Liver (tissue), 3 donors: ENCODE results near the gene FAU.

ENCODE experiments used
- EGR1 ChIP-seq, 2 donors: IDR thresholded peaks; 2 replicates each; pipeline ENCODE4 v1.6.1; 2016 to 2018; ENCODE audit warnings: antibody characterized with exemption in 2 of 2, low read depth in 2 of 2
- FOXA1 ChIP-seq: IDR thresholded peaks from 2 replicates; pipeline ENCODE4 v1.6.1; 2016; ENCODE audit warnings: antibody characterized with exemption
- HNF4A ChIP-seq, 2 donors: conservative IDR thresholded peaks; 2 replicates each; pipeline ENCODE4 v1.6.1; 2016; ENCODE audit warnings: antibody characterized with exemption in 2 of 2, mild to moderate bottlenecking in 2 of 2
- NR2F2 ChIP-seq: IDR thresholded peaks from 2 replicates; pipeline ENCODE4 v1.6.1; 2016; ENCODE audit warnings: antibody characterized with exemption
- RAD21 ChIP-seq, 2 donors: IDR thresholded peaks; 2 replicates each; pipeline ENCODE4 v1.6.1; 2016; ENCODE audit warnings: antibody characterized with exemption in 2 of 2, mild to moderate bottlenecking in 2 of 2
- RXRA ChIP-seq, 2 donors: IDR thresholded peaks; 2 replicates each; pipeline ENCODE4 v1.6.1; 2017 to 2018; ENCODE audit warnings: antibody characterized with exemption in 2 of 2, mild to moderate bottlenecking in 1 of 2
- TAF1 ChIP-seq: conservative IDR thresholded peaks from 2 replicates; pipeline ENCODE4 v1.6.1; 2016; ENCODE audit warnings: antibody characterized with exemption, mild to moderate bottlenecking
- YY1 ChIP-seq: IDR thresholded peaks from 2 replicates; pipeline ENCODE4 v1.6.1; 2016; ENCODE audit warnings: antibody characterized with exemption, mild to moderate bottlenecking
- TF ChIP-seq, protein P1 (sequence below): fragments of 150-350 bp; IDR thresholded peaks from 2 replicates; pipeline ENCODE4 v1.5.1; 2017; ENCODE audit warnings: improper control_type of control experiment, low read depth, low read length; ENCODE audit not compliant: missing input control
- TF ChIP-seq, protein P2 (sequence below): IDR thresholded peaks from 2 replicates; pipeline ENCODE4 v1.6.1; 2016; ENCODE audit warnings: antibody characterized with exemption
- TF ChIP-seq, protein P3 (sequence below): IDR thresholded peaks from 2 replicates; pipeline ENCODE4 v1.6.1; 2016; ENCODE audit warnings: antibody characterized with exemption, mild to moderate bottlenecking
- TF ChIP-seq, protein P4 (sequence below): IDR thresholded peaks from 2 replicates; pipeline ENCODE4 v1.6.1; 2016; ENCODE audit warnings: antibody characterized with exemption
- donor health status: healthy.
- donor health status: healthy.

DNA sequence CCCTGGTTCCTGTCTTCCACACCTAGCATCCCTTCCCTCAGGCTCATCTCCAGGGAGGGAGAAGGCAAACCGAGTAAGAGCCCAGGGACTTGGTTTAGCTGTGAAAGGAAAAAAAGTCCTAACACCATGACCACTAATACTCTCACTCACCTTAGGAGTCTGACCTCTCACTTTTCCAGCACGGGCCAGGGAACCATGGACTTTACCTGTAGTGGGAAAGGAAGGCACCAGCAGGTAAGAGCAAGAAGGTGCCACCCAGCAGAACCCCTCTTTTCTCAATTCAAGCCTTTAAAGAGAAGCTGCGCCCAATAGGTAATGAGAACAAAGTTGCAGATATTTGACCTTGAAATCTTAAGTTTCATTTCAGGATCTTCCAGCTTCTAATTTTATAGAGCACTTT, 1.1 kb downstream of the FAU start:
- TF ChIP-seq, protein P1, sequence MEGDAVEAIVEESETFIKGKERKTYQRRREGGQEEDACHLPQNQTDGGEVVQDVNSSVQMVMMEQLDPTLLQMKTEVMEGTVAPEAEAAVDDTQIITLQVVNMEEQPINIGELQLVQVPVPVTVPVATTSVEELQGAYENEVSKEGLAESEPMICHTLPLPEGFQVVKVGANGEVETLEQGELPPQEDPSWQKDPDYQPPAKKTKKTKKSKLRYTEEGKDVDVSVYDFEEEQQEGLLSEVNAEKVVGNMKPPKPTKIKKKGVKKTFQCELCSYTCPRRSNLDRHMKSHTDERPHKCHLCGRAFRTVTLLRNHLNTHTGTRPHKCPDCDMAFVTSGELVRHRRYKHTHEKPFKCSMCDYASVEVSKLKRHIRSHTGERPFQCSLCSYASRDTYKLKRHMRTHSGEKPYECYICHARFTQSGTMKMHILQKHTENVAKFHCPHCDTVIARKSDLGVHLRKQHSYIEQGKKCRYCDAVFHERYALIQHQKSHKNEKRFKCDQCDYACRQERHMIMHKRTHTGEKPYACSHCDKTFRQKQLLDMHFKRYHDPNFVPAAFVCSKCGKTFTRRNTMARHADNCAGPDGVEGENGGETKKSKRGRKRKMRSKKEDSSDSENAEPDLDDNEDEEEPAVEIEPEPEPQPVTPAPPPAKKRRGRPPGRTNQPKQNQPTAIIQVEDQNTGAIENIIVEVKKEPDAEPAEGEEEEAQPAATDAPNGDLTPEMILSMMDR = no peak
- no peak for TF ChIP-seq HNF4A (conservative IDR thresholded peaks at IDR 0.05)
- TF ChIP-seq, protein P2, sequence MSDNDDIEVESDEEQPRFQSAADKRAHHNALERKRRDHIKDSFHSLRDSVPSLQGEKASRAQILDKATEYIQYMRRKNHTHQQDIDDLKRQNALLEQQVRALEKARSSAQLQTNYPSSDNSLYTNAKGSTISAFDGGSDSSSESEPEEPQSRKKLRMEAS = no peak
- no peak for TF ChIP-seq RXRA (IDR thresholded peaks at IDR 0.05)
- TF ChIP-seq, protein P3, sequence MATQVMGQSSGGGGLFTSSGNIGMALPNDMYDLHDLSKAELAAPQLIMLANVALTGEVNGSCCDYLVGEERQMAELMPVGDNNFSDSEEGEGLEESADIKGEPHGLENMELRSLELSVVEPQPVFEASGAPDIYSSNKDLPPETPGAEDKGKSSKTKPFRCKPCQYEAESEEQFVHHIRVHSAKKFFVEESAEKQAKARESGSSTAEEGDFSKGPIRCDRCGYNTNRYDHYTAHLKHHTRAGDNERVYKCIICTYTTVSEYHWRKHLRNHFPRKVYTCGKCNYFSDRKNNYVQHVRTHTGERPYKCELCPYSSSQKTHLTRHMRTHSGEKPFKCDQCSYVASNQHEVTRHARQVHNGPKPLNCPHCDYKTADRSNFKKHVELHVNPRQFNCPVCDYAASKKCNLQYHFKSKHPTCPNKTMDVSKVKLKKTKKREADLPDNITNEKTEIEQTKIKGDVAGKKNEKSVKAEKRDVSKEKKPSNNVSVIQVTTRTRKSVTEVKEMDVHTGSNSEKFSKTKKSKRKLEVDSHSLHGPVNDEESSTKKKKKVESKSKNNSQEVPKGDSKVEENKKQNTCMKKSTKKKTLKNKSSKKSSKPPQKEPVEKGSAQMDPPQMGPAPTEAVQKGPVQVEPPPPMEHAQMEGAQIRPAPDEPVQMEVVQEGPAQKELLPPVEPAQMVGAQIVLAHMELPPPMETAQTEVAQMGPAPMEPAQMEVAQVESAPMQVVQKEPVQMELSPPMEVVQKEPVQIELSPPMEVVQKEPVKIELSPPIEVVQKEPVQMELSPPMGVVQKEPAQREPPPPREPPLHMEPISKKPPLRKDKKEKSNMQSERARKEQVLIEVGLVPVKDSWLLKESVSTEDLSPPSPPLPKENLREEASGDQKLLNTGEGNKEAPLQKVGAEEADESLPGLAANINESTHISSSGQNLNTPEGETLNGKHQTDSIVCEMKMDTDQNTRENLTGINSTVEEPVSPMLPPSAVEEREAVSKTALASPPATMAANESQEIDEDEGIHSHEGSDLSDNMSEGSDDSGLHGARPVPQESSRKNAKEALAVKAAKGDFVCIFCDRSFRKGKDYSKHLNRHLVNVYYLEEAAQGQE = no peak
- TF ChIP-seq YY1 = no peak
- no peak for TF ChIP-seq NR2F2
- TF ChIP-seq, protein P4, sequence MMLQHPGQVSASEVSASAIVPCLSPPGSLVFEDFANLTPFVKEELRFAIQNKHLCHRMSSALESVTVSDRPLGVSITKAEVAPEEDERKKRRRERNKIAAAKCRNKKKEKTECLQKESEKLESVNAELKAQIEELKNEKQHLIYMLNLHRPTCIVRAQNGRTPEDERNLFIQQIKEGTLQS = no peak
- no peak for TF ChIP-seq FOXA1
- TF ChIP-seq TAF1 = no peak
- no peak for TF ChIP-seq EGR1 (IDR thresholded peaks at IDR 0.05; ENCODE audit: low read depth in 2 of 2)
- no peak for TF ChIP-seq RAD21 (IDR thresholded peaks at IDR 0.05)
